Hepatocyte (in vitro differentiated cells): ENCODE measurements around the gene DENND1A.

ENCODE experiments used
- EZH2 ChIP-seq: fragments of 200-600 bp; sonication (generic); IDR thresholded peaks from 2 replicates; pipeline ENCODE4 v1.6.1; 2016; ENCODE audit warnings: antibody characterized with exemption, mild to moderate bottlenecking, borderline replicate concordance
- EZH2phosphoT487 ChIP-seq: fragments of 200-600 bp; sonication (generic); IDR thresholded peaks from one replicate; pipeline ENCODE4 v1.6.1; 2018; ENCODE audit warnings: antibody characterized with exemption, mild to moderate bottlenecking, low read depth, moderate library complexity; ENCODE audit not compliant: unreplicated experiment, severe bottlenecking
- TF ChIP-seq, protein P1 (sequence below): fragments of 200-600 bp; sonication (generic); IDR thresholded peaks from 2 replicates; pipeline ENCODE4 v1.5.1; 2016; ENCODE audit warnings: antibody characterized with exemption, mild to moderate bottlenecking; ENCODE audit not compliant: poor library complexity

DNA sequence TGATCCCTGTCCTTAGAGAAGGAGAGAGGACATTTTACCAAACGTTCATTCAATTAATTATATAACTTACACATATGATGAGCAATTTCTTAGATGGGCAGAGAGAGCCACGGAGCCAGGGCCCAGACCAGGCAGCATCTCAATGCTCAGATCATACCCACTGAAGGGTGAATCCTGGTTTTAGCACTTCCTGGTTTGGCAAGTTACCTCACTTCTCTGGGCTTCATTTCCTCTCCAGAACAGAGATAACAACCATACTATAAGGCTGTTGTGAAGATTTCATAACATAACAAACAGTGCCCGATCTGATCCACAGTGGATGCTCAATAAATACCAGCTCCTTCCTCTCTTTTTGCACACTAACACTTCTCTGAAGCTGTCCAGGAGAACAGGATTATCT lies 271.1 kb downstream of the DENND1A start:
- TF ChIP-seq, protein P1, sequence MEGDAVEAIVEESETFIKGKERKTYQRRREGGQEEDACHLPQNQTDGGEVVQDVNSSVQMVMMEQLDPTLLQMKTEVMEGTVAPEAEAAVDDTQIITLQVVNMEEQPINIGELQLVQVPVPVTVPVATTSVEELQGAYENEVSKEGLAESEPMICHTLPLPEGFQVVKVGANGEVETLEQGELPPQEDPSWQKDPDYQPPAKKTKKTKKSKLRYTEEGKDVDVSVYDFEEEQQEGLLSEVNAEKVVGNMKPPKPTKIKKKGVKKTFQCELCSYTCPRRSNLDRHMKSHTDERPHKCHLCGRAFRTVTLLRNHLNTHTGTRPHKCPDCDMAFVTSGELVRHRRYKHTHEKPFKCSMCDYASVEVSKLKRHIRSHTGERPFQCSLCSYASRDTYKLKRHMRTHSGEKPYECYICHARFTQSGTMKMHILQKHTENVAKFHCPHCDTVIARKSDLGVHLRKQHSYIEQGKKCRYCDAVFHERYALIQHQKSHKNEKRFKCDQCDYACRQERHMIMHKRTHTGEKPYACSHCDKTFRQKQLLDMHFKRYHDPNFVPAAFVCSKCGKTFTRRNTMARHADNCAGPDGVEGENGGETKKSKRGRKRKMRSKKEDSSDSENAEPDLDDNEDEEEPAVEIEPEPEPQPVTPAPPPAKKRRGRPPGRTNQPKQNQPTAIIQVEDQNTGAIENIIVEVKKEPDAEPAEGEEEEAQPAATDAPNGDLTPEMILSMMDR, result no peak
- TF ChIP-seq EZH2 (no peak), EZH2phosphoT487 (no peak)
